IMR-90 (cell line): ENCODE results near the gene PLCG2. TPM values are rescaled to one million over a fixed set of nuclear protein-coding genes. Genes with fewer than 3 reads are reported as not detected.

Experiments used
- ATAC-seq: fragments of 200-7000 bp; cut with Tn5 transposase; 2 replicates; pipeline ENCODE4 v1.9.1; 2020; ENCODE audit warnings: low read depth, mild to moderate bottlenecking, moderate library complexity
- BruUV-seq: library from RNA; stranded (reverse); fragments of 400-500 nt; replicated peaks from 2 replicates; lab custom pipeline; 2021; lab: Mats Ljungman, UMichigan
- CTCF ChIA-PET: fragments of 300-600 bp; formaldehyde crosslinking; extraction: SDS; loops from one replicate; lab custom pipeline; 2021; ENCODE audit warnings: antibody characterized with exemption; lab: Yijun Ruan, JAX
- POLR2A ChIA-PET: fragments of 300-600 bp; sonication (Branson Sonifier 250); formaldehyde crosslinking; loops from one replicate; lab custom pipeline; 2022; ENCODE audit warnings: antibody characterized with exemption; ENCODE audit not compliant: unreplicated experiment; lab: Charles Lee
- DNase-seq: peaks from one replicate; pipeline ENCODE4 v3.0.0; 2013
- H2AFZ ChIP-seq: replicated peaks from 2 replicates; pipeline ENCODE3; 2013; ENCODE audit warnings: low read length, mild to moderate bottlenecking; ENCODE audit not compliant: poor library complexity
- H2AK5ac ChIP-seq: 2 replicates; pipeline ENCODE4 v1.6.1; 2013; ENCODE audit warnings: low read depth, low read length, inconsistent platforms
- H2AK9ac ChIP-seq: replicated peaks from 2 replicates; pipeline ENCODE3; 2013; ENCODE audit warnings: mild to moderate bottlenecking, low read depth, low read length, moderate library complexity; ENCODE audit not compliant: poor library complexity
- H2BK120ac ChIP-seq: 2 replicates; pipeline ENCODE4 v1.6.1; 2013; ENCODE audit warnings: low read depth, low read length, inconsistent platforms
- H2BK15ac ChIP-seq: 3 replicates; pipeline ENCODE4 v1.6.1; 2013; ENCODE audit warnings: low read depth, low read length, inconsistent platforms
- H2BK20ac ChIP-seq: 2 replicates; pipeline ENCODE4 v1.6.1; 2013; ENCODE audit warnings: low read depth, mild to moderate bottlenecking, inconsistent platforms, low read length, moderate library complexity
- H2BK5ac ChIP-seq: 2 replicates; pipeline ENCODE4 v1.6.1; 2013; ENCODE audit warnings: mild to moderate bottlenecking, low read depth, low read length, inconsistent platforms; ENCODE audit not compliant: poor library complexity, severe bottlenecking
- H3K14ac ChIP-seq: replicated peaks from 2 replicates; pipeline ENCODE4 v1.6.1; 2013; ENCODE audit warnings: low read depth, low read length, inconsistent platforms
- H3K18ac ChIP-seq: 2 replicates; pipeline ENCODE4 v1.6.1; 2013; ENCODE audit warnings: low read depth, low read length, control low read depth
- H3K23ac ChIP-seq: 2 replicates; pipeline ENCODE4 v1.6.1; 2013; ENCODE audit warnings: low read depth, low read length, inconsistent platforms
- H3K27ac ChIP-seq: 2 replicates; pipeline ENCODE4 v1.5.1; 2013; ENCODE audit warnings: mild to moderate bottlenecking, control low read depth, low read length; ENCODE audit not compliant: insufficient read depth
- H3K27me3 ChIP-seq: 2 replicates; pipeline ENCODE4 v1.6.1; 2013; ENCODE audit warnings: low read length; ENCODE audit not compliant: control insufficient read depth, insufficient read depth
- H3K36me3 ChIP-seq: 2 replicates; pipeline ENCODE4 v1.6.1; 2013; ENCODE audit warnings: low read length, mixed read lengths; ENCODE audit not compliant: control insufficient read depth, insufficient read depth
- H3K4ac ChIP-seq: 2 replicates; pipeline ENCODE4 v1.6.1; 2013; ENCODE audit warnings: low read depth, low read length, inconsistent platforms
- H3K4me1 ChIP-seq: 2 replicates; pipeline ENCODE4 v1.6.1; 2013; ENCODE audit warnings: low read length, mixed read lengths; ENCODE audit not compliant: control insufficient read depth, insufficient read depth
- H3K4me2 ChIP-seq: 2 replicates; pipeline ENCODE4 v1.6.1; 2013; ENCODE audit warnings: low read depth, mild to moderate bottlenecking, control low read depth, low read length, moderate library complexity
- H3K4me3 ChIP-seq: 2 replicates; pipeline ENCODE4 v1.5.1; 2013; ENCODE audit warnings: low read depth, mild to moderate bottlenecking, control low read depth, low read length, moderate library complexity; ENCODE audit not compliant: insufficient read depth
- H3K56ac ChIP-seq: 2 replicates; pipeline ENCODE4 v1.6.1; 2013; ENCODE audit warnings: low read length, inconsistent platforms; ENCODE audit not compliant: insufficient read depth; ENCODE audit errors: extremely low read depth
- H3K79me1 ChIP-seq, 2 experiments: 2 replicates each; pipeline ENCODE4 v1.6.1; 2013; ENCODE audit warnings: low read length in 2 of 2, inconsistent platforms in 1 of 2, low read depth in 1 of 2
- H3K9ac ChIP-seq: 2 replicates; pipeline ENCODE4 v1.6.1; 2013; ENCODE audit warnings: low read depth, low read length, control low read depth
- H3K9me1 ChIP-seq: 2 replicates; pipeline ENCODE4 v1.6.1; 2013; ENCODE audit warnings: low read length, inconsistent platforms; ENCODE audit not compliant: insufficient read depth
- H3K9me3 ChIP-seq: 2 replicates; pipeline ENCODE4 v1.6.1; 2013; ENCODE audit warnings: low read length; ENCODE audit not compliant: control insufficient read depth, insufficient read depth
- H4K20me1 ChIP-seq: 2 replicates; pipeline ENCODE4 v1.6.1; 2013; ENCODE audit warnings: low read length, inconsistent platforms; ENCODE audit not compliant: insufficient read depth
- H4K5ac ChIP-seq: 2 replicates; pipeline ENCODE4 v1.6.1; 2013; ENCODE audit warnings: mild to moderate bottlenecking, low read depth, low read length, control low read depth
- H4K8ac ChIP-seq, 2 experiments: 2 replicates each; pipeline ENCODE4 v1.6.1; 2013; ENCODE audit warnings: low read depth in 2 of 2, low read length in 2 of 2, control low read depth in 1 of 2, inconsistent platforms in 1 of 2
- H4K91ac ChIP-seq: 2 replicates; pipeline ENCODE4 v1.6.1; 2013; ENCODE audit warnings: low read depth, low read length, inconsistent platforms; ENCODE audit not compliant: insufficient read depth
- BHLHE40 ChIP-seq: fragments of 150-350 bp; IDR thresholded peaks from 2 replicates; pipeline ENCODE4 v1.6.1; 2016; ENCODE audit warnings: mild to moderate bottlenecking, low read depth, low read length
- CEBPB ChIP-seq: IDR thresholded peaks from 2 replicates; pipeline ENCODE4 v1.6.1; 2012; ENCODE audit warnings: low read depth, low read length, improper control_type of control experiment
- CHD1 ChIP-seq: IDR thresholded peaks from 2 replicates; pipeline ENCODE4 v1.6.1; 2012; ENCODE audit warnings: low read depth, low read length, improper control_type of control experiment
- CTCF ChIP-seq: conservative IDR thresholded peaks from 2 replicates; pipeline ENCODE4 v1.5.1; 2012; ENCODE audit warnings: mild to moderate bottlenecking, low read depth, low read length, improper control_type of control experiment
- ELK1 ChIP-seq: fragments of 150-350 bp; IDR thresholded peaks from 2 replicates; pipeline ENCODE4 v1.6.1; 2016; ENCODE audit warnings: low read depth, mild to moderate bottlenecking, low read length, moderate library complexity, borderline replicate concordance
- FOS ChIP-seq: fragments of 150-350 bp; IDR thresholded peaks from 2 replicates; pipeline ENCODE4 v1.6.1; 2016; ENCODE audit warnings: low read depth, low read length
- MAFK ChIP-seq: IDR thresholded peaks from 2 replicates; pipeline ENCODE4 v1.6.1; 2012; ENCODE audit warnings: low read depth, low read length, improper control_type of control experiment
- MAZ ChIP-seq: IDR thresholded peaks from 2 replicates; pipeline ENCODE4 v1.6.1; 2012; ENCODE audit warnings: low read depth, mild to moderate bottlenecking, low read length, improper control_type of control experiment, moderate library complexity, borderline replicate concordance
- MXI1 ChIP-seq: IDR thresholded peaks from 2 replicates; pipeline ENCODE4 v1.6.1; 2012; ENCODE audit warnings: low read depth, mild to moderate bottlenecking, low read length, moderate library complexity, borderline replicate concordance
- NFE2L2 ChIP-seq: fragments of 150-350 bp; IDR thresholded peaks from 2 replicates; pipeline ENCODE4 v1.6.1; 2016; ENCODE audit warnings: low read depth, mild to moderate bottlenecking, low read length
- POLR2A ChIP-seq: IDR thresholded peaks from 2 replicates; pipeline ENCODE4 v1.6.1; 2012; ENCODE audit warnings: mild to moderate bottlenecking, low read depth, low read length
- RAD21 ChIP-seq: IDR thresholded peaks from 2 replicates; pipeline ENCODE4 v1.6.1; 2012; ENCODE audit warnings: low read length, improper control_type of control experiment
- RCOR1 ChIP-seq: IDR thresholded peaks from 2 replicates; pipeline ENCODE4 v1.6.1; 2012; ENCODE audit warnings: mild to moderate bottlenecking, low read length, improper control_type of control experiment; ENCODE audit not compliant: insufficient replicate concordance
- RFX5 ChIP-seq: IDR thresholded peaks from 2 replicates; pipeline ENCODE4 v1.8.0; 2012; ENCODE audit warnings: low read depth, mild to moderate bottlenecking, low read length, moderate library complexity
- SMC3 ChIP-seq: fragments of 150-350 bp; IDR thresholded peaks from 2 replicates; pipeline ENCODE4 v1.6.1; 2016; ENCODE audit warnings: low read depth, mild to moderate bottlenecking, antibody characterized with exemption, low read length, moderate library complexity
- USF2 ChIP-seq: fragments of 150-350 bp; IDR thresholded peaks from 2 replicates; pipeline ENCODE4 v1.6.1; 2017; ENCODE audit warnings: mild to moderate bottlenecking, antibody characterized with exemption, low read length, low read depth
- WGBS, 2 experiments: methylation state at CpG; one replicate each; pipeline versions ENCODE4 v1.1.5 to v1.1.7; 2013; ENCODE audit warnings: missing lambda C conversion rate in 2 of 2; ENCODE audit not compliant: insufficient read length in 1 of 2; ENCODE audit errors: extremely low coverage in 2 of 2; 5-methylcytosine and 5-hydroxymethylcytosine counted together
- dilution Hi-C: fragments of 300-500 bp; cut with HindIII; formaldehyde crosslinking; loops from one replicate; pipeline ENCODE4 v1.14.3; 2018; ENCODE audit warnings: low sequenced_read_pairs; ENCODE audit not compliant: unreplicated experiment
- in situ Hi-C: fragments of 300-500 bp; cut with MboI; formaldehyde crosslinking; loops from 3 replicates; pipeline ENCODE4 v1.14.3; 2019; ENCODE audit warnings: low sequenced_read_pairs, inconsistent platforms, mixed read lengths
- intact Hi-C: fragments of 100-400 bp; cut with micrococcal nuclease; formaldehyde crosslinking; loops from 2 replicates; pipeline ENCODE4 v1.10.0; 2022
- polyA plus RNA-seq, 3 experiments: library from polyadenylated mRNA; depleted of rRNA; stranded (reverse); fragments of >200 nt; gene quantifications; 2 replicates each; pipeline ENCODE4 v1.2.3, GENCODE V29; 2012; ENCODE audit warnings: low replicate concordance in 1 of 3
- total RNA-seq: library from RNA; depleted of rRNA; stranded (reverse); fragments of >200 nt; gene quantifications from 2 replicates; pipeline ENCODE4 v1.2.3, GENCODE V29; 2012

PLCG2 gene
- total and polyA plus RNA-seq, 2 of the 4 experiments (the other 2 are of a cell fraction): 0.14 to 0.18 TPM

- H3K9me3 ChIP-seq: peaks cover 2% of the 10 kb centered on the region; the same call in 1 of the 2 replicates
- H4K20me1 ChIP-seq: no peaks in the 10 kb centered on the region
- H2BK20ac ChIP-seq: no peak overlapping the region
- H2AFZ ChIP-seq: no peak overlapping the region
- H3K9ac ChIP-seq: no peak overlapping the region
- dilution Hi-C loops (no loop called here), in situ Hi-C loops (no loop called here), intact Hi-C loops (no loop called here)
- no peak overlapping the region for H3K18ac ChIP-seq
- H2AK5ac ChIP-seq: no peak overlapping the region
- H2BK120ac ChIP-seq: no peak overlapping the region
- H3K23ac ChIP-seq: no peak overlapping the region
- DNase-seq: no peak
- TF ChIP-seq SMC3 (no peak), MAFK (no peak), FOS (no peak), MXI1 (no peak), USF2 (no peak), BHLHE40 (no peak), CTCF (no peak), CHD1 (no peak), POLR2A (no peak), MAZ (no peak), RCOR1 (no peak), ELK1 (no peak), RAD21 (no peak), RFX5 (no peak), CEBPB (no peak), NFE2L2 (no peak)
- no peaks in the 10 kb centered on the region for H3K36me3 ChIP-seq
- ATAC-seq: no peak
- no peak overlapping the region for H2AK9ac ChIP-seq
- no peak overlapping the region for H4K8ac ChIP-seq
- no TSS peak for BruUV-seq
- H3K4me2 ChIP-seq: no peak overlapping the region
- WGBS, 2 experiments: 67% methylated on average over 1 of the region's 8 CpGs; no CpG with 5 or more reads in 1 of the 2 experiments
- H4K91ac ChIP-seq: no peak overlapping the region
- no peak overlapping the region for H3K4me3 ChIP-seq
- no peaks in the 10 kb centered on the region for H3K79me1 ChIP-seq
- H3K4ac ChIP-seq: no peak overlapping the region
- H3K56ac ChIP-seq: no peak overlapping the region
- H3K14ac ChIP-seq: no peak overlapping the region
- no peaks in the 10 kb centered on the region for H3K9me1 ChIP-seq
- H3K4me1 ChIP-seq: no peaks in the 10 kb centered on the region
- ChIA-PET CTCF (no interaction called here), POLR2A (no interaction called here)
- H3K27me3 ChIP-seq: no peaks in the 10 kb centered on the region; the same call in 1 of the 2 replicates
- H2BK5ac ChIP-seq: no peak overlapping the region
- H3K27ac ChIP-seq: no peak overlapping the region
- H2BK15ac ChIP-seq: no peak overlapping the region
- H4K5ac ChIP-seq: no peak overlapping the region
Observed at GRCh38 chr16:81904320-81904719, 125.2 kb downstream of the PLCG2 start.
